GM18511 (cell line): ENCODE data around the gene TBCD.

Source experiments
- ATAC-seq: cut with Tn5 transposase; IDR thresholded peaks from one replicate; pipeline ENCODE4 v1.9.1; 2021; ENCODE audit warnings: mild to moderate bottlenecking, moderate library complexity; ENCODE audit not compliant: unreplicated experiment

TBCD gene

DNA sequence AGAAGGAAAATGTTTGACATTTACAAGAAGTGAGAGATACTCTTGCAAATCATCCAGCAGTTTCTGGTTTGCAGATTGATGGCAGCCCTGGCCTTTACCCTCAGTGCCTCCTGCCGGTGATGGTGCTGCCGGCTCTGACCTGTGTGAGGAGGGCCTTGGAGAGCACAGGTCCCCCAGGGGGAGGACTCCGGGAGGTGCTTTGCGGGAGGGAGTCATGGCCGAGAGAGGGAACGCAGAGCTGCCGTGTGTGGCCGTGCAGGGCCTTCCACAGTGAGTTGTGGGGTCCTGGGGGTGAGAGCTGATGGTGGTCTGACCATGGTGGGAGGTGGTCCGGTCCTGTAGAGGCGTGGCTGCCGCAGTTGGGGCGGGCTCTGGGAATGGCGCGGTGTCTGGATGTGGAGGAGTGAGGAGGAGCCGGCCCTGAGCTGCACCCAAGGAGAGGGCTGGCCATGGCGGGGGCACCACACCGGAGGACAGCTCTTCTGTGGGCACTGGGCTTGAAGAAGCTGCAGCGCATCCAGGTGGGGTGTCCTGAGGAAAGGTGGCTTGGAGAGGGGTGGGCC lies 116.0 kb downstream of the TBCD start:
- ATAC-seq: no peak

DNA sequence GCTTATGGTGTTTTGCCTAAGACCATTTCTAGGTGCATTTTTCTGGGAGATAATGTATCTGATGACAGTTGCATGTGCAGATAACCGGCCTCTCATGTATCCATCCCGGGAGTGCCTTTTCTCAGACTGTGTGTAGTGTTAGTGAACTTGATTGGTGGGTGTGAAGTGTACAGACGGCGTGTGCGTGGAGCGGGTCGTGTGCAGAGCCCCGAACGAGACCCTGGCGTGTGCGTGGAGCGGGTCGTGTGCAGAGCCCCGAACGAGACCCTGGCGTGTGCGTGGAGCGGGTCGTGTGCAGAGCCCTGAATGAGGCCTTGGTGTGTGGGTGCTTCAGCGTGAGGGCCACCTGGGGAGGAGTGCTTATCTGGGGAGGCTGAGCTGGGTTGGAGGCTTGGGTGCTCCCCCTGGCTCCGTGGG lies 116.9 kb downstream of the TBCD start:
- no peak for ATAC-seq

DNA sequence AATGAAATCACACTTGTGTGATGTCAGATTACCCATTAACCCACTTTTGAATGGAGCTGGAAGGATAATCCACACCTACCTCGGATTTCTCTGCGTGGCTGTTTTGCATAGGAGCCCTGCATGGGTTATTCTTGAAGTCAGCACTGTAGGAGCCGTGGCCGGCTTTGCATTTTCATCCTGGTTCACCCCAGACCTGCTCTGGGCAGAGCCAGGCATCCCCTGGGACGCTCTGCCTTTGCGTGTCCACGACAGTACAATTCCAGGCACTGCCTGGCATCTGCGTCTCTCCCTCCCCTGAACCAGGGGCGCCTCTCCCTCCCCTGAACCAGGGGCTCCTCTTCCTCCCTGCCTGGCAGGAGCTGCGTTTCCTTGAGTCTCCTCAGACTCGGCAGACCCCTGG lies 117.7 kb downstream of the TBCD start:
- no peak for ATAC-seq

DNA sequence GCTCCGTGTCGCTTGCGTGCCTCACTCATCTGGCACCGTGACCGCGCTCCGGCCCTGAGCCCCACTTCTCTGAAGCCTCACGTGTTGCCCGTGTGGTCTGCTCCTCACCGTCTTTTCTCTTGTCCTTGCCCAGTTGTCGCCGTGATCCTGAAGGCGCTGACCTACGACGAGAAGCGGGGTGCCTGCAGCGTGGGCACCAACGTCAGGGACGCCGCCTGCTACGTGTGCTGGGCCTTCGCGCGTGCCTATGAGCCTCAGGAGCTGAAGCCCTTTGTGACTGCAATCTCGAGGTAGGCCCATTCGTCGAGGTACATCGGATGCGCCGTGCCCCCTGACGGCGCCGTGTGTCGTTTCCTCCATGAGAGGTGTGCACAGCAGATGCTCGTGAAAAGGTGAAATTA lies 118.2 kb downstream of the TBCD start:
- ATAC-seq: no peak

DNA sequence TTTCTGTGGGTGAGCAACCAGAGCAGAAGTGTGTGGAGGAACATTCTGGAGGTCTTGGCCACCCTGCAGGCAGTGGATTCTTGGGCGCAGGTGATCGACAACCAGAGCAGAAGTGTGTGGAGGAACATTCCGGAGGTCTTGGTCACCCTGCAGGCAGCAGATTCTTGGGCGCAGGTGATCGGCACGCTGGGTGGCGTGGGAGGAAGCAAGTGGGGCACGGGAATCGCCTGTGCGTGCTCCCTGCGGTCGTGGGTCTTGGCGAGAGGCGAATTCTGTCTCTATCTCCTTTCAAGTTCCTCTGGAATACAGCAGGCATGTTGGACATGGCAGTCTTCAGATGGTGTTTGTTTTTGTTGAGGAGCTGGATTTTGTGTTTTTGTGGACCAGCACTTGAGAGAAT lies 118.7 kb downstream of the TBCD start:
- ATAC-seq: no peak

DNA sequence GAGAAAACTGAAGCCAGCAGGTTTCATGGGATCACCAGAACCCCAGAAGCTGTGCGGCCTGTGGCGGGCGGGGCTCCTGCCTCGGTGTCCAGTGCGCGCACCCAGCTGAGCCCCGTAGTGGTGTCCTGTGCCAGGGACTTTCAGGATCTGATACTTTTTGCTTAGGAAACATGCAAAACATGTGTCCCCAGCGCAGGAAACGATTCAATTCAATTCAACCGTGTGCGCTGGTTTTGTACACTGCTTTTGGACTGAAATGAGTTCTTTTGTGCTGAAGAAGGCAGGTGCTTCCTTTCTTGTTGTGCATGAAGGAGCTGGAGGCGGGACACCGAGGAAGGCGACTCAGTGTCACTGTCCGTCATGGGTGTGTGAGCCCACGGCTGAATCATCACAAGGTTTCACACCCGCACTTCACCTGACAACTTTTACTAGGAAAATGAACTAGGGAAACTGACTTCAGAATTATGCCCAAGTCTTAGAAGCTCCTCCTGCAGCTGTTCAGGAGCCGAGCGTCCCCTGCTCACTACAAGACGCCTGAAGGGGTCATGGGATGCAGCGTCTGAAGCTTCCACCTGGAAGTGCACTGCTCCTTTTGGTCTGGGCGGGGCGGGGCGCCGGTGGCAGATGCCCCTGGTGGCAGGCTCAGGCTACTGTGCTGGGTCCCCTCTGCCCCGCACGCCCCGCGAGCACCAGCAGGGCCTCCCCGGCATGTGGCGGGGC lies 119.4 kb downstream of the TBCD start:
- peak; percentile 82 for ATAC-seq

DNA sequence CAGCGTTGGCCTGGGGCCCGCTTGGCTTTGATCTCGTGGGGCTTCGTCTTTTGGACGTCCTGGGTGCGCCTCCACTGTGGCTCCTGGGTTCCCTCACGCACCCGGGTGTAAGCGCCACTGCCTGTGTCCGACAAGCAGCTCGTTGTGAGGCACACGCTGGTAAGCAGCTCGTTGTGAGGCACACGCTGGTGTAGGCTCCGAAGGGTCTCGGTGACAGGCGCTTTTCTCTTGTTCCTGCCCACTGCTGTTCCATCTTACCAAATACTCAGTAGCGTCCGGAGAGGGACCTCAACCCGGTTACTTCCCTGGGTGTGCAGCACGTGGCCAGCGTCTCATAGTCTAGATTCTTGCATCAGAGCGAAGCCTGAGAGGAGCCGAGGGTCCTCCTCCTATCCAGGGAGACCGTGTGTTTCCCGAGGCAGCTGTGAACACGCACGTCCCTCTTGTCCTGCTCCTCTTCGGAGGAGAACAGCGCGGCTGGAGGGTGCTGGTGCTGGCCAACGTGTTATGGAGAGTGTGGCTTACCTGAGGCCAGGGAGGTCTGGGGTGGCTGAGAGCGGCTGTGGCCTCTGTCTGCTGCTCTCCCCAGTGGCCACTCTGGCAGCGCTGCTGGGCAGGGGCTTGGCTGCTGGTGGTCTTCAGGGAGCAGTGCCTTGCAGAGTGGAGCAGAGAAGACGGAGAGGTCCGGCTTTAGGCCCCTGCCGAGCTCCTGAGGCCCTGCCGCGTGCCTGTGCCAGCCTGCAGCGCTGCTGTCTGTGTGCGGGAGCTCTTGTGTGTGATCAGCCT lies 120.1 kb downstream of the TBCD start:
- no peak for ATAC-seq

DNA sequence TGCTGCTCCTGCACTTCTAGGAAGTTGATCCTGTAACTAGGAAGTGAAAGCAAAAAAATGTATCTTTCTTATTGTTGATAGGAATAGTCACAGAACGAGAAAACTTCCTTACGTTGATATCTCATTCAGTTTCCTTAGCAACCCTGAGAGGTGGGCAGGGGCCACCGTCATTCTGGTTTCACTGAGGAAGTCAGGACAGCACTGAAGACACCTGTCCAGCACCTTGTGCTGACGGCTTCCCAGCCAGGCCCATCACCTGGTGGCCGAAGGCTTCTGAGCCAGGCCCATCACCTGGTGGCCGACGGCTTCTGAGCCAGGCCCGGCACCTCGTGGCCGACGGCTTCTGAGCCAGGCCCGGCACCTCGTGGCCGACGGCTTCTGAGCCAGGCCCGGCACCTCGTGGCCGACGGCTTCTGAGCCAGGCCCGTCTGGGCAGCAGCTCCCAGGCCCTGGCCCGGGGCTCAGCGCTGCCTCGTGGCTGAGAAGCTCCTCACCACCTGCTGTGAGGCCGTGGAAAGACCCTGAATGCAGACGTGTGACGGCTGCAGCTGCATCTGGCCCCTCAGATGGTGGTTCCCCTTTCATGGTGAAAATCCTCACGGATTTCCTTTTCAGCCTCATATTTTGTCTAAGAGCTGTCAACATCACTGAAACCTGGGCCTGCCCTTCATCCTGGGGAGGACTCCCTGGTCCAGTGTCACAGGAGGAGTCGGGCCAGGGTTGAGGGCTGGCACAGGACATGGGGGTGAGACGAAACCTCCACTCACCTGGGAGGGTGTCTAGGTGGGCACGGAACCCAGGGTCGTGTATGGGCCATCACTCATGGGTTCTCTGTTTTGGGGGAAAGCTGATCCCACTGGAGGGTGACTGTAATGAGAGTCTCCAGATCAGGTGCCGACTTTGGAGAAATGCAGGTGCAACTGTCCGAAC lies 121.0 kb downstream of the TBCD start:
- no peak for ATAC-seq

DNA sequence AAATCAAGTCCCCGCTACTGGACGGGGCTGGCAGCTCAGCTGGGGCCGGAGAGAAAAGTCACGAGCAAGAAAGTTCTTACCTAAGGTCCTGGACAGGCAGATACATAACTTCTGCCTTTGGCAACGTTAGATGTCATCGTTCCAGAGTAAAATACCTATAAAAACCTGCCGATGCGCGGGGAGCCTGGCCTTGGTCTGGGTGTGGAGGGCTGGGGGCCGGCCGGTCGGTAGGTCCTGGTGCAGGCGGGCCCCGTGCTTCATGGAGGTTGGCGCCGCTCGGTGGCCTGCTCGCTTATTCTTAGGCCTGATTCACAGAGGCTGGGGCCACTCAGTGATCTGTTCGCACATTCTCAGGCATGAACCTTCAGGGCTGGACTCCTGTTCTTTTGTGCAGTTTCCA lies 121.7 kb downstream of the TBCD start:
- no peak for ATAC-seq

DNA sequence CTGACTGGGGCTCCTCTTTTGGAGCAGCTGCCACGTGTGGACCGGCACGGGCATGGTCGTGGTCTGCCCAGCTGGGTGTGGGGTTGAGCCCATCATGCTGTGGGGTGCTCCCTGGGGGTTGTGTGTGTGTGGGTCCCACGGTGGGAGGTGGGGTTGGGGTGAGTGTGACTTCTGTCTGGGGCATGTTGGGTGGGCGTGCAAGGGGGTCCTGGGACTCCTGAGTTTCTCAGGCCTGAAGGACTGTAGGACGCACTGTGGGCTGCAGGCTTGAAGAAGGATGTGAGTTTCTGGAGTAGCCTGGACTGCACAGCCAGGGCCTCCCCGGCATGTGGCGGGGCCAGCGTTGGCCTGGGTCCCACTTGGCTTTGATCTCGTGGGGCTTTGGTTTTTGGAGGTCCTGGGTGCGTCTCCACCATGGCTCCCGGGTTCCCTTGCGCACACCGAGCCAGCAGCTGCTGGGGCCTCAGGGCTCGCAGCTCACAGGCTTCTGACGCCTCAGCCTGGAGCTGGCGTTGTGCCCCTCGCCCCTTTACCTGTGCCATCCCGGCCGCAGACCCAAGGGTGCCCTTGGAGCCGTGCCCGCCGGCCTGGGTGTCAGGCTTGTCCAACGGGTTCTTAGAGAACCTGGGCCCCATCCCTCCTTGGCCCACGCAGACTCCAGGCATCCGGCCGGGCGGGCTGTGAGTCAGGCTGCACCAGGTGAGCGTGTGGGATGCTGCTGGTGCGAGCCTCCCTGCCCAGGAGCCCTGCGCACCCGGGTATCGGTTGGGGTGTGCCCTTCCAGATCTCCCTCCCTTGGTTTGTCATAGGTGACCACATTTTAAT lies 122.4 kb downstream of the TBCD start:
- no peak for ATAC-seq

DNA sequence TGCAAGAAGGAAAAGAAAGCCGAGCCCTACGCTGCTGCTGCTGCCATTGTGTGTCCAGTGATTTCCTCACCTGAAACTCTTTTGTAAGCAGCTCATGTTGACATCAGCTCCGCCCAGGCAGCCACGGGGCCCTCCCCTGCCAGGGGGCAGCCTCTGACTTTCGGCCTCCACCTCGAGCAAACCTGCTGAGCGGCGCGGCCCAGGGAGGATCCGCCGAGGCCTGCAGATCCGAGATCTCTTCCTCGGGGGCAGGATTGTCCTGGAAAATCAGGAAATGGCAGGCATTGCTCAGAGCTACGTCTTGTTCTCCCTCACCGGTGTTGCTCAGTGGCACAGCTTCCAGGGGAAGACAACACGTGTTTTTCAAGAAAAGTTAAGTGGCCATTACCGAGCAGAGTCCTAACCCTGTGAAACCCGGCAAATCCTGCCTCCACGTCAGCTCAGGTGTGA lies 123.6 kb downstream of the TBCD start:
- no peak for ATAC-seq

DNA sequence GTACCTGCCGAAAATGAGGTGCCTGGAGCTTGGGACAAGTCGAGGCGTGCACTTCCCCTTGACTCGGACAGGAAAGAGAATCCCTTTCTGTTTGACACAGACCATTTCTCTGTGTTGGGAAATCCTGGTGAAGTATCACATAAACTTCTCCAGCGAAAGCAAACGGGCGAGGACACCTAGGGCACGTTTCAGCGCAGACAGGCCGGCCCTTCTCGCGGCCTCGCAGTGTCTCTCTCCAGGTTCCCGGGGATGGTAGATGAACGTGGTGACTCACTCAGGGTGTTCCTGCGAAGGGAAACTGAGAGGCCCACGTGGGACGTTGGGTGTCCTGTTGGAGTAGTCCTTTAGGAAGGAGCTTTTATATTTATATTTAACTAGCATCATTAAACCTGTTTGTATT lies 124.3 kb downstream of the TBCD start:
- no peak for ATAC-seq

DNA sequence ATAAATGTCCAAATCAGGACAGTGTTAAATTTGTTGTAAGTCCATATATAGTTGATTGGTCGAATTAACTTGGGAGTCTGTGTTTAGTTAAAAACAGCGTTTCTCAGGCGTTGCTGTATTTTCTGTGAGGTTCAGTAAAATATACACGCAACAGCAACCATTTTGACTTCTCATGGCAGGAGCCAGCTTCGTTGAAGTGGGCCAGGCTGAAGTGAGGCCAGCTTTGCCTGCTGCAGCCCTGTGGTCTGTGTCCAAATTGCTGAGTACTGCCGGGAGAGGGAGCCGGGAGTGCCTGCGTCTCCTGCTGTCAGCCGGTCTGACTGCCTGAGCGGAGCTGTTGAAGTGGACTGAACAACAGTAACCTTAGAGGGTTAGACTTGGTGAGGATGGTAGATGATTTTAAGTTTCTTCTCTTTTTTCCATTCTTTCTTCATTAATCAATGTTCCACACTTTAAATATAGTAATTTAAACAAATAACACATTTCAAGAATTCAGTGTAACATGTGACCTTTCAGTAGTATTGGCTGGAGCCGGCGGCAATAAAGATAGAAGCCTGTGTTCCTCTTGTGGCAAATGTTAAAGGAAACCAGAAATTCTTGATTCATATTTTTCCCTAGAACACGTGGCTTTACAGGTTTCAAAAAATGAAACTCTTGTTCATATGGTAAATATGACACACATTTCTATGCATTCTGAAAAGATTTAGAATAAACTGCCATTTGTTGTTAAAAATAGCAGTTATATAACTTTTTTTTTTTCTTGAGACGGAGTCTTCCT lies 124.9 kb downstream of the TBCD start:
- ATAC-seq: no peak

DNA sequence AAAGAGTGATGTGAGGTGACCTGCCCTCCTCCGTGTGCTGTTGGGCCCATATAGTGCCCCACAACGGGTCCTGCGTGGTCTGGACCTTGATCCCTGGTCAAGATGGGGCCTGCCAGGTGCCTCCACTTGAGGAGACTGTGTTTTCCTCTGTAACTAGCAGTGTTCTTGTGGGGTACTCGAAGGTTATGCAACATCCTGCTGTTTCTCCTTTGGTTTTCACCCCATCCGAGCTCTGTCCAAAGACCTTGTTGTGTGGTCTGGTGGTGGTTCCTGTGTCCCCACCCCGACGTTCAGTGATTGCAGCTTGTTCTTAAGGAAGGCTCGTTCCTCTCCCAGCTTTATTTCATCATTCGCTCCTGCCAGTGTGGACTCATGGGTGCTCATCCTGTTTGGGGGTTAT lies 126.7 kb downstream of the TBCD start:
- ATAC-seq: no peak

DNA sequence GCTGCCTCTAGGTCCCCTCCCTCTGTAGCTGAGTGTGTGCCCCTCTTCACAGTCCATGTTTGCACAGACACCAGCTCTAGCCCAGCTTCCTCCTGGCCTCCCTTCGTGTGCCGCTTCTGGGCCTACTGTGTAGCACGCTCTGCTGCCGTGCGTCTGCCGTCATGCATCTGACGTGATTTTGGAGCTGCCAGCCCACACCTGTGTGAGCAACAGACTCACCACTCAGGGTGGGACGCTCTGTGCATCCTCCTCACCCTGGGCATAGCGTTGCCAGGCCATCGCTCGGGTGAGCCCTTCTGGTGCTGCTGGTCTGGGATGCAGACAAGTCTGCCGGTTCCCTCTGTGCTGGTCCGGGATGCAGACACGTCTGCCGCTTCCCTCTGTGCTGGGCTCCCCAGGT lies 127.4 kb downstream of the TBCD start:
- ATAC-seq: no peak

DNA sequence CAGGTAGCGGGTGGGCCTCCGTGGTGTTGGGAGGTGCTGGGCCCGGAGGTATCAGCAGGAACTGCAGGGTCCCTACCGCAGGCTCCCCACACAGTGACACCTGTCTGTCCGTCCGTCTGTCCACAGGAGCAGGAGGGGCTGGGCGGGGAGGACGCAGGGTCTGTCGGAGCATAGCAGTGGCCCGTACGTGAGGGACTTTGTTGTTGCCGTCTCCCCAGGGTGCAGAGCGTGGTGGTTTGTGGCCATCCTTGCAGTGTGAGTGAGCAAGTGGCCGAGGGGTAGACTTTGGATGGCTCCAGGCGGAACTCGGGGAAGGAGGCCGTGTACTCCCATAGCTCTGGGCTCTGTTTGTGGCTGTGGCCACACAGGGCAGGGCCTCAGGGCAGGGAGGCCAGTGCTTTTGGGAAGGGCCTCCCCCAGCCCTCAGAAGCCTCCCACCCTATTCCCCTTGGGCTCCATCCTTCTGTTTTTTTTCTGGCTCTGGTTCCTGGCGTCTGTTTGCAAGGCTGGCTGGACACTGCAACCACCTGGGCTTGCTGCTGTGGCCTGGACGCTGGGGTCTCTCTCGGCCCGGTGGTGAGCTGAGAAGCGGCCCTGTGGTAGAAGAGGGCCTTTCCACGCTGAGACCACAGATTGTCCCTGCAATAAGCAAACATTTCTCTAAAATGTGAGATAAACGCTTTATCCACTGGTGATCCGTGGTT lies 128.9 kb downstream of the TBCD start:
- ATAC-seq: no peak

DNA sequence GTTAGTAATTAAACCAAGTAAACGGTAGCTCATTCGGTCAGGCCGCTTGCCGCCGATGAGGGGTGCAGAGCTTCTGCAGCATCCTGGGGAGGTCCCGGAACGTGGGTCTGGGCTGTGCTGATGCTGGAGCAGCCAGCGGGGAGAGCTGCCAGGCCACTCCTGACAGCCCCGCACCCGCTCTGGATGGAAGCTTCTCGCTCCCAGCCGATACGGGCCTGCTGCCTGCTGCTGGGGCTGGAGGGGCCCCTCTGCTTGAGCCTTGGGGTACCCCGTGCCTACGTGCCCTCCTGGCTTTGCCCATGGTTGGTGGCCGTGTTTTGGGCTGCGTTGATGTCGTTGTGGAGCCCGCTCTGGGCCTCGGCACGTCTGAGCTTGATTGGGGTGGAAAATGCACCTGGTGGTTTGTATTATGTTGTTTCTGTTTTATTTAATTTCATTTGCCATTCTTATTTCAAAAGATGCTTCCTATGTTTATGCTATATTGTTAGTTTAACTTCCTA lies 129.5 kb downstream of the TBCD start:
- no peak for ATAC-seq

DNA sequence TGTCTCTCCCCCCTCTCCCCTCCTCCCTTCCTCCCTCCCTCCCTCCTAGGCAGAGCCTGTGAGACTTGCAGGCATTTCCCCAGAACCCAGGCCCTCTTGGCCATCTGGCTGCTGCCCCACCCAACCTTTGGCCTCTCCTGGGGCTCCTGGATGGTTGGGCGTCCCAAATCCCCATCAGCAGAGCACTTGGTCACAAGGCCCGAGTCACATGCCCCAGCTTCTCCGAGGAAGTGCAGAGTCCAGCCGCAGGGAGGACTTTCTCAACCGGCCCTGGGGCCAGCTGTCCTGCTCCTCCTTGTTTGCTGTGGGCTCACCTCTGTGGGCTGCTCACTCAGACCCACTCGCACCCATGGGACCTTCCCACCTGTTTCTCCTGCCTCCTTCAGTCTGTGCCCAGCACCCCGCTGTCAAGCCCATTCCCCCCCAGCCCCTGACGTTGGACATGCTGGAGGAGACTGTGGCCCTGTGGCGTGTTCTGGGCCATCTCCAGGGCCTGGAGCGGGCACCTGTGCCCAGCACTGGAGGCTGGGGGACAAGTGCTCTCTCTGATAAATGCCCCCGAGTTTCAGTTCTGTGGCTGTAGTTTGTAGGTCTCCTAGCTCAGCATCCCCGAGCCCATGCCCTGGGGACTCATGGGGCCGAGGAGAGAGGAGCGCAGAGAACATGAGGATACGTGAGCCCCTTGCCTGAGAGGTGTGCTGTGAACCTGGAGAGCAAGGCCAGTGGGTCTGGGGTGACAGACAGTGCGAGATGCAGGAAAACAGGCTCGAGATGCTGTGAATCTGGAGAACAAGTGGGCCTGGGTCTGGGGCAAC lies 130.2 kb downstream of the TBCD start:
- no peak for ATAC-seq
